GM20431 (cell line): ENCODE data around the gene RAD9A.

Experiments
- in situ Hi-C: fragments of 300-500 bp; cut with MseI, MboI; formaldehyde crosslinking; loops from one replicate; pipeline ENCODE4 v1.15.0; 2020; ENCODE audit warnings: low sequenced_read_pairs; ENCODE audit not compliant: unreplicated experiment

The RAD9A gene

DNA sequence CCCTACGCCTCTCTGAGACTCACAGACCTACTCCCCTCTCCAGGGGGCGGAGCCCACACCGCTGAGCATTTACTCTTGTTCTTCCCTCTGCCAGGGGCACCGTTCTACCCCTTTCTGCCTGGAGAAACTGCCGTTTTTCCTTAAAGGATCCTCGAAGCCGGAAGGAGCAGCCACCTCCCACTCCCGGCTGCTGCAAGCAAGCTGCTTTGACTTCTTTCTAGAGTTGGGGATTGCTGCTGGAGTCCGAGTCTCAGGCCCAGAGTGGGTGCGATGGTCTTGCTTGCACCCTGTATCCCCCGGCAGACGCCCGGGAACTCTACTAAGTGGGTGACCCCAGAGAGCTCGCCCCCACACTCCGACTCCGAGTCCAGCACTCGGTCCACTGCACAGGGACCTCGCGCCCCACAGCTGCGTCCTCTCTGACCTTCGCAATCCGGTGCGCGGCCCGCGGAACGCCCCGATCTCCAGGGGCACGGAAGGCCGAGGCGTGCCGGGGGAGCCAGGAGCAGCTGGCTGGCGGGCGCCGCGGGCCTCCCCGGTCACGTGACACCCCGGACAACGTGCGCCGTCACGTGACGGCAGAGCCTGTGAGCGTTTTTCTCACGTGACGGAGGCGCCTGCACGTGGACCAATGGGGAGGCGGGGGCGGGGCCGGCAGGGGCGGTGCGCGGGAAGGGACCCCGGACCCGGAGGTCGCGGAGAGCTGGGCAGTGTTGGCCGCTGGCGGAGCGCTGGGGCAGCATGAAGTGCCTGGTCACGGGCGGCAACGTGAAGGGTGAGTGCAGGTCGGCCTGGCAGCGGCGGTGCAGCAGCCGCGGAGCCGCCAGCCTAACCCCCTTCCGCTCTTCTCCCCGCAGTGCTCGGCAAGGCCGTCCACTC is at the start of gene RAD9A:
TSS of gene RAD9A (plus strand) at position 683 of the 879 bp plus-strand sequence. CDS start at position 742, 59 bp downstream.
- in situ Hi-C loops: no loop called here

DNA sequence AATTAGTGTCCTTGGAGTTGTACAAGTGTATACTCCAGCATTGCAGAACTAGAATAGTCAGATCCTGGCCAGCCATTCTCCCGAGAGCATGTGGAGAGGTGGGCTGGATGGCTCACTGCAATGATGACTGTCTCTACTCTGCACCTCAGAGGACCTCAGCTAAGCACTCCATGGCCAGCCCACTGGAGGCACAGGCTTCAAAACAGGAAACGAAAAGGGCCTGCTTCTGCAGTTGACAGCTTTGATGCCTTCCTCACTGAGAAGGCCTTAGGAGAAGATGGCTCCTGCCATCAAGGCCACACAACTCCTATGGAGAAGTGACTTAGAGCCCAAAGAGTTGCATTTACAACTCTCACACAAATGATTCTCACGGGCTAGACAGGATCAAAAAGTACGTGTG is 47.5 kb upstream of the RAD9A start:
- in situ Hi-C loops: no loop called here

DNA sequence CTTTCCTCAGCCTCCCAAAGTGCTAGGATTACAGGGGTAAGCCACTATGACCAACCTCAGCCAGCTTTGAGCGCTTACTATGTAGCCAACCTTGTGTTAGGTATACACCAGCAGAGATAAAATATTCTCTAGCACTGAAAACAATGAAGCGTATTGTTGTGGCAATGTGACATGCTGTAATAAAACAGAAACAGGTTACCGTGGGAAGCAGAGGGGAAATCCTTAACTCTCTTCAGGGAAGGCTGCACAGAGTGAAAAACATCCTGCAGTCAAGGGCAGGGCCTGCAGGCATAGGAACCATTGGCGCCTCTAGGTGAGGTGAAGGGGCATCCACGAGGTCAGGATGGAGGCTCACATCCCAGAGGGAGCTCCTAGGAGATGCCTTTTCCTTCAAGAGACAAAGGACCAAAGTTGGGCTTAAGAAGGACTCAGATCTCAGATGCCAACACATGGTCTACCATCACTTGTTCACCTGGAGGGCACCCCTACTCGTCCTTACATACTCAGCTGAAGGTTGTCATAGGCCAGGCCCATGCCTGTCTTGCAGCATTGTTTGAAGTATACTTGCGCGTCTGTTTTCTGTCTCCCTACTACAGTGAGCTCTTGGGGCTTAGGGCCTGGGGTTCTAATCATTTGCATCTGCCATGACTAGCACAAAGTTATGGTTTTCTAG is 46.4 kb upstream of the RAD9A start:
- in situ Hi-C loops: no loop called here

DNA sequence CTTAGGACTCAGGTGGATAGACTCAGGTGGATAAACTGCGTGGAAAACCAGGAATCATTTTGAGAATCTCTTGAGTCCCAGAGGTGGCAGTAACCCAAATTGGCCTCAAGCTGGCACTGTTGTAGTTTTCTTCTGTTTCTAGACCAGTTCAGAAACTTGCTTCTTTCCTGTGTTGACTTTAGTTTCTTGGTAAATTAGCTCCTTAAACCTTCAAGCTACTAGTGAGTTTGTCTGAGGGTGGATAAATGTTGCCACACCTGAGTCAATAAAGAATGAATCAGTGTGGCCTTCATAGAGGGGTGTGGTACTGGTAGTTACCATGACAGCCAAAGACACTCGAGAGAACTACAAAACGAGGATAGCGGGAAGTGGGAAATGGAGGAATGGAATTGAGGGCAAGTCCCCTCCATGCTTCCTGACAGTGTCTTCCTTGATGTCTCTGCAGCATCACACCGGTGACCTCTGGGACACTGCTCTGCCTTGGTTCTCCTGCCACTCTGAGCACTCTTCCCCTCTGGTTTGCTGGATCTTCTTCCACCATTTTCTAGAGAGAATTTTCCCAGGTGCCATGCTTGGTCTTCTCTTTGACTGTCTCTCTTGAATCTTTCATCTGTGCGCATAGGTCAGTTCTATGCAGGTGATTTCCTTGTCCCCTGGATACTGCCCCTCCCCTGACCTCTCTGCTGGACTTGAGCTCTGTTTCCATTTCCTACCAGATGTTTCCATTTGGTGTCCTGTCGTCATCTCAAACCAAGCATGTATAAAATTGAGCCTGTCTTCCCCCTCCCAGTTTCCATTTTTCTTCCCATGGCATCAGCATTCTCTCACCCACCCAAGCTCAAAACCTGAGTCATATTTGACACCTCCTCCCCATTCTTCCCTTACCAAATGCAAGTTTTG is 45.6 kb upstream of the RAD9A start:
- in situ Hi-C loops: no loop called here

DNA sequence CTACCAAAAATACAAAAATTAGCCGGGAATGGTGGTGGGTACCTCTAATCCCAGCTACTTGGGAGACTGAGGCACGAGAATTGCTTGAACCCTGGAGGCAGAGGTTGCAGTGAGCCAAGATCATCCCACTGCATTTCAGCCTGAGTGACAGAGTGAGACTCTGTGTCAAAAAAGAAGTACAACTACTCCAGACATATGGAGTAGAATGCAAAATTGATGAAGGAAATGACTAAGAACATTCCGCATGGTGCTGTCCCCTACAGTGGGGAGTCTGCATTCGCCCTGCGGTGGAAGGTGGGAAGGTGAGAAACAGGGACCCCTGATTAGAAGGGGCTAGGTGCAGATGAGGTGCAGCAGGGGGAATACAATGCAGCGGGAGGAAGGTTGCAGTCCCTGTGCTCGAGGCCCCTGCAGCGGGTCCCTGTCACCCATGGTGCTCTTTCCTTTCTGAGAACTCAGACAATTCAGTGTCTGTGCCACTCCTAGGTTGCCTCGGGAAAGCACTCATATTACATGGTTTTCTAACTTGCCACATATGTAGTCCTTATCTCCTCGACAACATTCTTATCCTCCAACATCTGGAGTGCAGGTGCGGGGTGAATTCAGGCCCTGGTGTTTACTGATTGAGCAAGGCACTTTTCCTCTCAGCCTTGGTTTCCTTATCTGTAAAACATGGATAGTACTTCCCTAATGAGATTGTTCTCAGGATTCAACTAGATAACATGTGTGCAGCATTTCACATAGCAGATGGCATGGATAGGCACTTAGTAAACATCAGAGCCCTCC is 43.6 kb upstream of the RAD9A start:
- in situ Hi-C loops: no loop called here

DNA sequence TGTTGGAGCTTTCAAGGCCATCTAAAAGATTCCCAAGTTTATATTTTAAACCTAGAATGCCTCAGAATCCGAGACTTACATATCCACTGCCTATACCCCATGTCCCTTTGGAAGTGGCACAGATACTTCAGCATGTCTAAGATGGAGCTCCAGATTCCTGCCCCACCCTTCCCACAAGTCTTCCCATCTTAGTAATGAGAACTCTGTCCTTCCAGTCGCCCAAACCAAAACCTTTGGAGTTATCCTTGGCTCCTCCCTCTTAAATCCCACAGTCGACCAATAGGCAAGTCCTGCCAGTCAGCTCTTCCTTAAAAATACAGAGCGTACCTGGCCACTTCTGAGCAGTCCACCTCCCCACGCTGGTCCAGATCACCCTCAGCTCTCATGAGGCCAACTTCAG is 42.8 kb upstream of the RAD9A start:
- in situ Hi-C loops: no loop called here

DNA sequence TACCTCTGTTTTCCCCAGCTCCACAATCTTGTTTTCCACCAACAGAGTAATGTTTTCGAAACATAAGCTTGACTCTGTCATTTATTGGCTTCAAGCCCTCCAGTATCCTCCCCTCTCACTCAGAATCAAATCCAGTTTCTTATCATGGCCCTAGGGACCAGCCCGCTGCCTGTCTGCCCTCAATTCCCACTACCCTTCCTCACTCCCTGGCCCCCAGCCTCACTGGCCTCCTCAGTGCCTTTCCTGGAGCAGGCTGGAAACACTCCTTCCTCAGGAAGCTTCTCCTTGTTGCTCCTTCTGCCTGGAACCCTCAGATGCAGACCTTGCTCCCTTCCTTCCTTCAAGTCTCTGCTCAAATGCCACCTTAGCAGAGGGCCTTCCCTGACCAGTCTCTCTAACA is 42.3 kb upstream of the RAD9A start:
- in situ Hi-C loops: no loop called here

DNA sequence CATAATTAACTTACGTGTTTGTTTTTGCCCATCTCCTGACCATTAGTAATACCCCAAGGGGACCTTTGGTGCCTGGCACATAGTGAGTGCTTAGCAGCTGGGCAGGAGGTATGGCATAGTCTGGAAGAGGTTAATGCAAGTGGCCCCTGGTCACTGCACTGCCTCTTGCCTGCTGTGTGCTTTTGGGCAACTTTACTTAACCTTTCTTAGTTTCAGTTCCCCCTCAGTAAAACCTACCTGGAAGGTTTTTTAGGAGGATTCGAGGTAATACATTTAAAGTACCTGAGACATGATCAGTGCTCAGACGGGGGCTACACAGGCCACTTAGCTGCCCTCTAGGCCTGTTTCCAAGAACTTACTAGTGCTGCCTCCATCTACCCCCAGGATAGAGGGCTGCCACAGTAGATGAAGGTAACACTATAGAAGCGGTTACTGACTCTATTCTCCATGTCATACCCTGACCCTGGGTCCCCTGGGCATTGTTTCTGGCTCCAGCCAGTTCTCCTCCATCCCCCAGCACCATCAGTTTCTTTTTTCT is 41.8 kb upstream of the RAD9A start:
- in situ Hi-C loops: no loop called here

DNA sequence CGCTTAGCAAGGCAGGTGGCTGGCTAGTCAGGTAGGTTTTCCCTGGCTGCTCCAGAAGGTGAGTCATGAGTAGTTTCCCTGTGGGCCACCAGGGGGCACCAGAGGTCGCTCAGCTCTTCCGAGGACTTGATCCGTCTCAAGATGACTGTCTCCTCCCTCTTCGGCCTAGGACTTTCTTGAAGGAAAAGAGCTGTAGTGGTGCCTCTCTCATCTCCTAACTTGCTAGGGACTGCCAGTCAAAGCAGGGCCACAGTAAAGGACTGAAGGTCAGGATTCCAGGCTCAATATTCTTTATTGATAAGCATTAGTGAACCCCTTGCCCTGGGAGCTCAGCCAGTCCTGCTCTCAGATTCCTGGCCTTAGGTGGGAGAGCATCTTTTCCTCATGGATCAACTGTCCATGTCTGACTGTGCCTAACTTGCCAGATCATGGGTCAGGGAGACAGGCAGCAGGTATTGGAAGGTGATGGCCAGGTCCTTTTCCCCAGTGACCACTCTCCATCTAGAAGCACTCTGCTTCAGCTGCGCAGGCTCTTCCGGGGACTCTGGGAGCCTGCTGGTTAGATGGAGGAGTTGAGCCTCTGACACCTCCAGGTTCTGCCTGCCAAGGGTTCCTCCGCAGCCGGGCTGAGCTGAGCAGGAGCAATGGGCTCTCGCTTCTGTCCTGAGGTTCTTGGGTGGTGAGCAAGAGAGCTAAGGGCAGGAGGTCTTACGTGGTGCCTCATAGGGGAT is 40.3 kb upstream of the RAD9A start:
- in situ Hi-C loops: no loop called here

DNA sequence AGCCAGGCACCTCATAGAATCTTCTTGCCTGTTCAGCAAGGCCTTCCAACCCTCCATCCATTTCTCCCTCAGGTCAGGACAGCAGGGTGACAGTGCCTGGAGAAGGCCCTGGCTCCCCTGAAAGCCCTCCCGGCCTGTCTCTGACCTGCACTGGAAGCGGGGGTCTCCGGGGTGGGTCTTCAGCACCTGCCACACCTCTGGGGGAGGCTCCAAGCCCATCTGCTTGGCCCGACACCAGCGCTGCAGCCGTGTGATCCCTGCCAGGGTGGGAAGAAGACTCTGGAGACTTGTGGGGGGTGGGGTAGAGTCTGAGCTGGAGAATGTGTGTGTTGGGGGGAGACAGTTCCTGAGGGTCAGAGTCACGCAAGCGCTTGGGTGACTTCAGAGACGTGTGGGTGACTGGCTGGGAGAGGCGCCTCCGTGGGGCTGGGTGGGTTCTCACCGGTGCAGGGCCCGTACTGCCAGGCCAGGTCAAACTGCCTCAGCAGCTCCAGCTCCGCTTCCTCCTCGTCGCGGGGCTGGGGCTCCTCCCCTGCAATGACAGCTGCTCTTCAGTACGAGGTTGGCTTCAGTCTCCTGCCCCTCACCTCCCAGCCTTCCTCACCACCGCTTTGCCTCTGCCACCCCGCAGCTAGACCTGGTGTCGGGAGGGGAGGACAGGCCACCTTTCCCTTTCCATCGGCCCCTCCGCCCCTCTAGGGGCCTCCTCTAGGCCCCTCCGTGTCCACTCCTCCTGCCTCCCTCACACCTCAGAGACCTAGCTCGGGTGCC is 39.1 kb upstream of the RAD9A start:
- in situ Hi-C loops: no loop called here

DNA sequence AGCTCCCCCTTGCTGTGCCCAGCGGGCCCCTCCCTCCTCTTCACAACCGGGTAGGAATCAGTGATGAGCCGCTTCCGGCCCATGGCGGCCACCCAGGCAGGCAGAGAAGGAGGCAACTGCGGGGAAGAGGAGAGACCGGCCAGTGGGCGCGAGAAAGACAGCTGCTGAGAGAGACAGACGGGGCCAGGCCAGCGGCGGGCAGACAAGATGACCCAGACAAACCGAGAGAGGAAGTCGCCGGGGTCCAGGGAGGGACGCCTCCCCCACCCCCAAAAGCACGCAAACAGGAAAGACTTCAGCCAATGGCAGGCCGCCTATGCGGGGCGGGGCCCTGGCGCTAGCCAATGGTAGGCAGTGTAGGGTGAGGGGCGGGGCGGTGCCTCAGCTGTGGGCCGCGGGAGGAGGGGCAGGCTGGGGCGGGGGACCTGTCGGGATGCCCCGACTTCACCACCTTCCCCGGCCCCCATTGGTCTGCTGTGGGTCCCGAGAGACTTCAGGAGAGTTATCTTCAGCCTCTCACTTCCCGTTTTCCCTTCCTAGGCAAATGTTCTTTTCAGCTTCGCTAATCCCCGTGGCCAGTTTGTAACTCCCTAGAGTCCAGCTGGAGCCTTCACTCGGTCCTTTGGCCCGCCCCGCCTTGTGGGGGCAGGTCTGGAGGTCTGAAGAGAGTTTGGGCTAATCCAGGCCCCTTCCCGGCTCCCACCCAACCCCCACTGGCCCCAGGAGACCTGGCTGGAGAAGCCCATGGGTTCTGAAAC is 38.3 kb upstream of the RAD9A start, which contains the start of gene POLD4:
TSS of gene POLD4 (minus strand) at position 230 of the 758 bp plus-strand sequence. CDS start at position 83, 147 bp downstream.
- in situ Hi-C loops: no loop called here

DNA sequence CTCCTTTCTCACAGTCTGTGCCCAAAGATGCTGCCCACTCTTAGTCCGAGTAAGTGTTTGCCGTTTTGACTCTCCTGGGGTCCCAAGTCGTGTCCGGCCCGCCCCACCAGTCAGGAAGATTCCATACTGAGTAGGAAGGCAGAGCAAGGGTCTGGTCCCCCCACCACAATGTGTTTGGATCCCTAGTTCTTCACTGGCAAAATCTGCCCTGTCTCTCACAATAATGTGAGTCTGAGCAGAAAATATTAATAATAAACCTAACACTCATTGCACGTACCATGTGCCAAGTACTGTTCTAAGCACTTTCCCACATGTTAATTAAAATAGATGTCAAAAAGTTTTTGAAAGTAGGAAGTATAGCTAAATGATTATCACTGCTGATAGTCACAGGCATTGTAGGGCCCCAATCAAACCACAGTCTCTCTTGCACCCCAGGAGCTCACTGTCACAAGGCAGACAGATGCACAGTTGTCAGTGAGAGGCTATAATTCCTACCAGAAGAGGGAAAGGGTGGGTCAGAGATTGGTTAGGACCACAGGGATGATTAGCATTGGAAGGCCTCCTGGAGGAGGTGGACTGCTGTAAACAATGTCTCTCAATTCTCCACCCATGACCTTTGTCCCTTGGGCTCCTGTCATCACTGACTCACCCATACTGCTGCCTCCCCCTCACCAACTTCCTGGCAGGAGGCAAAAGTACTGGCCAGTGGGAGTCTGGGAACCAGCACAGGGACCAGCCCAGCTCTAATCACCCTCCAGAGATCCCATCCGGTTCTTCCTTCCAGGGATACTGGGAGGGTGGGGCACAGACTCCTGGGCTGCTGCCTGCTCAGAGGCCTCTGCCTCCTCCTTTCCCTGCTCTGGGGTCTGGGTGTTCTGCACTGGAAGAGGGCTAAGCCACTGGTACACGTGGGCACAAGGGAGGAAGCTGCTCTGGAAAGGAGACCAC is 37.4 kb upstream of the RAD9A start:
- in situ Hi-C loops: no loop called here

DNA sequence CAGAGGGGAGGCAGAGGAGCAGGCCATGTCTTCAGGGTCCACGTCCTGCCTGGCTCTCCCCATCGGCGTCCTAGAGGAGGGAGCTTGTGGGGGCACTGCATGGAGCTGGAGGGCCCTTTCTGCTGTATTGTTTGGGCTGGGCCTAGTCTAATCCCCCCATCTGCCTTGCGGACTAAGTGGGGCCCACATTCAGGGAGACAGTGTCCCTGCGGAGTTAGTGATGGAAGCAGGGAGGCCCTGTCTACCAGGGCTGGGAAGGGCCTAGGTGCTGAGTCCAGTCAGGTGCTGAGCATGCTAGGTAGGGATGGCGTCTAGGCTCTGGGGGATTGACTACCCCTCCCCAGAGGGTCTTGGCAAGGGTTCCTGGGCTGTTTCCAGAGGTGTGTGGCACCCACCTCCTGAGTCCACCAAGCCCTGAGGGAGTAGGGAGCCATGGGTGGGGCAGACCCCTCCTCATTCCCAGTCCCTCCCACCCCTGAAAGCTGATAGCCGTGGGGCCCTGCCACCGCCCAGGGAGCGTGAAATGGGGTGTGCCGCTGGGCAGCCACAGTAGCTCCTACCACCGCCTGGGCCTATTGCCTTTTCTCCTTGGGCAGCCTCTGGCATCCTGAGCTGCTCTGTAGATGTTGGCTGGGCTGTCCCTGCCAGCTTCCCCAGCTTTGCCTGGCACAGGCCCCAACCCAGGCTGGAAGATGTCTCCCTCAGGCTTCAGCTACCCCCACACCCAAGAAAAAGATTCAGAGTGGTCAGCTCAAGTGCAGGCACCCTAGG is 36.6 kb upstream of the RAD9A start:
- in situ Hi-C loops: no loop called here

DNA sequence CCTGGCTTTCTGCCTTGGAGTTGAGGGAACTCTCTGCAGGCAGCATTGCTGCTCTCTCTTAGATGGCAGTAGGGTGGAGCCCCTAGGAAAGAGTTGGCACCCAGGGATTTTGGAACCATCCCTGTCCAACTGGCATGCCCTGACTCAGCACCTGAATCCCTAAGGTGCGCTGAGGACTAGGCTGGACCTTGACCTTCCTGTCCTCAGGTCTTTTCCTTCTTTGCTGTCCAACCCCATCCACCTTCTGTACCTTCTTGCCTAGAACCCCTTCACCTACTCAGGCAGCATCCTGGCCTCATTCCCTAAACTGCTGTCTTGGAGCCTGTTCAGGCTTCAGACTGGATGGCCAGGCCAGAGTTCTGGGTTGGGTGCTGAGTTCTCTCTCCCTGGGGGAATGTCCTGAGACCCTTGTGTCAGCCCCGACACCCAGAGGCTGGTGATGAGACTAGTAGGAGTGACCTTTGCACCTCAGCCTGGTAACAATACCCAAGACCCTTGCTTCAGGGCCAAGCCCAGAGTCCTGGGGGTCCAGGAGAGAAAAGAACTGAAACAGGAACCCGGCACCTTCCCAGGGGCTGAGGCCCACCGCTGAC is 35.9 kb upstream of the RAD9A start:
- in situ Hi-C loops: no loop called here

DNA sequence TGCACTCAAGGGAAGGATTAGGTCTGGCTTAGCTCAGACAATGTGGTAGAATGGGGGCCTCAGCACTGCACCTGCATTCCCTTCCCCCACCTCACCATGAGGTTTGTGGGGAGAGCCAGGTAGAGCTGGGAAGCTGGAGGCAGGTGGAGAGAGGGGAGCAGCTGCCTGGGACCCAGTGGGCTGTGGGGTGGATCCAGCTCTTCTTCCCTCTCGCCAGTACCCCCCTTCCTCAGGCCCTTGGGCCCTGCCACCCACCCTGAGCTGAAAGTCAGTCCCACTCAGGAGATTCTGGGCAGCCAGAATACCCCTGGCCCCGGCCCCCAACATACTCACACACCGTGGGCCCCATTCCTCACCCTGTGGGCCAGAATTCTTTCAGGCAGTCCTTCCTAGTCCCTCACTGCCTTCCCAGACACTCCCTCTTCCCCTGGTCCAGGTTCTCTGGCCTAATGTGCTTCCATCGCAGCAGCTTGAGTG is 35.4 kb upstream of the RAD9A start:
- in situ Hi-C loops: no loop called here
